GM19452 (cell line): Measurements from ENCODE around the gene FIBP.
A peak's percentile ranks its signal among the peaks of the same experiment; 100 is the strongest.
"Not testable (repeated sequence)": the region's sequence is repeated elsewhere in the genome, so short reads cannot be mapped to it uniquely, and the experiment has no call there.

Experiments
- ATAC-seq: cut with Tn5 transposase; IDR thresholded peaks from one replicate; pipeline ENCODE4 v1.9.1; 2021; ENCODE audit not compliant: unreplicated experiment

The FIBP gene

DNA sequence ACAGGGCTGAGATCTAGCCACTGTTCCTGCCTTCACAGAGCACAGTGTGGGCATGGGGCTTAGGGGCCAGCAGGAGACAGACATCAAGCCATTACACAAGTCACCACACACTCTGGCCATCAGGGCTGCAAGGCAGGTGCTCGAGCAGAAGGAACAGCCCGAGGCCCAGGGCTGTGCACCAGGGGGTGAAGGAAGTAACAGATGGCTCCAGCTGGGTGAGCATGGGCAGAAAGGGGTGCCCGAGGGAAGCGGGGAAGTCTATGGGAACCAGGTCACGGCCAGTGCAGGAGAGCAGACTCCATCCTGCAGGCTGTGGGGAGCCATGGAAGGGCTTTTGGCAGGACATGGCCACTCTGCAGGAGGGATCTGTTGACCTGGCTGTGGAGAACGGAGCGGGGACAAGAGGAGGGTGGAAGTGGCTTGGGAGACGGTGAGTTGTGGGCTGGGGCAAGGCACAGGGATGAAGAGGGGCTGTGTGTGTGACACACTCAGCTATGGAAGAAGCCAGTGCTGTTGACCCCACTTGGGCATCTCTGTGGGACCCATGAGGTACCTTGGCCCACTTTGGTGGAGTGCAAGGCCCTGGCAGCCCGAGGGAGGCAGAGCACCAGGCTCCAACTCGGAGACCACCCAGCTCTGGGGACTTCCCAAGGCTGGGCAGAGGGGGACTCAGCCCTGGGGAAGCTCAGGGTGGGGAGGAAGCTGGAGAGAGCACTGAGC is 27.0 kb upstream of the FIBP start:
- ATAC-seq, result no peak

DNA sequence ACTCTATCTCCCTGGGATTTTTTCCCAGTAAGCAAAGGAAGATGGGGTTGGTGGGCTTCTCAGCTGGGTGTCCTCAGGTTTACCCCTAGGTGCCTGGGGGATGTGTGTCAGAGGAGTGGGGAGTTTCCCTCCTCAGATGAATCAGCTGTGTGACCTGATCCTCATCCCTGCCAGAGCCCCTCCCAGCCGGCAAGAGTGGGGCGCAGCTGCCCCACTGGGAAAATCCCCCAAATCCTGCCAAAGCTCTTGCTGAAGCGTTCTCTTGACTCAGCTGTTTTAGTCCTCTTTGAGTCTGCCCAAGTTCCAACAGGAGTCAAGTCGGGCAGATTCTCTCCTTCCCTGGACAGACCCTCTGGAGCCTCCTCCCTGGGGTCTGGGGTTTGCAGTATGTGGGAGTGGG is 24.6 kb upstream of the FIBP start:
- ATAC-seq, result no peak

DNA sequence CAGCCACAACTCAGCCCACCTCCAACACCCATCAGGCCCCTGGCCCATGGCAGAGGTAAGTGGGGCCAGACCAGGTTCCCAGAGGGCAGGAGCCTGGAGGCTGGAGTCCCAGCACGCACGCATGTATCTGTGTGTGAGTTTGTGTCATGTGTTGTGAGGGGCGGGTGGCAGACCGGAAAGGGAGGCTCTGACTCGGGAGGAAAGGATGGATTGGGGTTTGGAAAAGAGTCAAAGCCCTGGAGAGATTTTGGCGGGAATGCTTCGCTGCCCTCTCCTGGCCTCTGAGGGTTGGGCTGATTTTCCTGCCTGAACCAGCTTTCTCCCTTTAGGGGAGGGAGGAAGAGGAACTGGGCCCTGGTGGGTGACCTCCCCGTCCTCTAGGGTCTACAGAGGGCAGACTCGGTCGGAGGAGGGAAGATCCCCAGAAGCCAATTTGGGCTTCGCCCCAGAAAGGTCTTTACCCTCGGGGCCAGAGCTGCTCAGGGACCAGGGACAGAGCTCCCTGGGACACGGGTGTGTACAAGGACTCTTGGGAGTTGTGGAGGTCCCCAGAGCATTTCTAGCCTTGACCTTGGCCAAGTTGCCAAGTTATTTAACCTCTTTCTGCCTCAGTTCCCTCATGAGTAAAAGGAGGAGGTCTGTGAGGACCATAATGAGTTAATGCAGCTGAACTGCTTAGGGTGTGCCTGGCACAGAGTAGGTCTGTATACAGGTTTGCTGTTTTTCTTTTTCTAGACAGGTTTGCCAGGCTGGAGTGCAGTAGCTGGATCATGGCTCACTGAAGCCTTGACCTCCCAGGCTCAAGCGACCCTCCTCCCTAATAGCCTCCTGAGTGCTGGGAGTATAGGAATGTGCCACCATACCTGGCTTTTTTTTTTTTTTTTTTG is 23.7 kb upstream of the FIBP start:
- no peak for ATAC-seq

DNA sequence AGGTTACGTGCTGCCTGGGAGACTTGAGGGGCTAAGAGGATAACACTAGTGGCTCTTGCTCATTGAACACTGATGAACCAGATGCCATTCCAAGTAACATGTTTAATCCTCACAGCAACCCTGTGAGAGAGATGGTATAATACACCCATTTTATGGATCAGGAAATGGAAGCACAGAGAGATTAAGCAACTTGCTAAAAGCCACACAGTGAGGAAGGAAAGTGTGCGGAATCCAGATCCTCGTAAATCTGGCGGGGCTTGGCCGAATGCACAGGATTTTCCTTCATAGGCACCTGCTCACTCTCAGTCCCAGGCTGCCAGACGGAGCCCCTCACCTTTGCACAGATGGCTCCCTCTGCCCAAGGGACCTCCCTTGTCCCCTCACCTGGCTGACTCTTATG is 19.6 kb upstream of the FIBP start:
- no peak for ATAC-seq

DNA sequence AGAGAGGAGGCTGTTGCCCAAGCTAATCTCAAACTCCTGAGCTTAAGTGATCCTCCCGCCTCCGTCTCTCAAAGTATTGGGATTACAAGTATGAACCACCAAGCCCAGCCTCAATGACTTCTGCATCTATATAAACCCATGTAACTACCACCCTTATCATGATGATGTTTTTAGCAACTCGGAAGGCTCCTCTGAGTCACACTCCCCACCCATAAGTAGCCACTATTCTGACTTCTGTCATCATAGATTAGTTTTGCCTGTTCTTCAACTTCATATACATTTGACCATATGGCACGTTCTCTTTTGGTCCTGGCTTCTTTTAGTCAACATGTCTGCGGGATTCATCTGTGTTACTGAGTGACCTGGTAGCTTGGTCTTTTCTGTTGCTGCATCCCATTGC is 18.3 kb upstream of the FIBP start:
- no peak for ATAC-seq

DNA sequence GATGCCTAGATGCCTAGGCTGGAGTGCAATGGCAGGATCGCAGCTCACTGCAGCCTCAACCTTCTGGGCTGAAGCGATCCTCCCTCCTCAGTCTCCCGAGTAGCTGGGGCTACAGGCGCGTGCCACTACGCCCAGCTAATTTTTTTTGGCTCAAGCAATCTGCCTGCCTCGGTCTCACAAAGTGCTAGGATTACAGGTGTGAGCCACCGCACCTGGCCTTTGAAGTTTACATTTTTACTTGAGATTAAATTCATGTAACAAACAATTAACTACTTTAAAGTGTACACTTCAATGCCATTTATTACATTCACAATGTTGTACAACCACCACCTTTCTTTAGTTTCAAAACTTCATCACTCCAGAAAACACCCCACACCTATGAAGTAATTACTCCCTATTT is 15.4 kb upstream of the FIBP start:
- no peak for ATAC-seq

DNA sequence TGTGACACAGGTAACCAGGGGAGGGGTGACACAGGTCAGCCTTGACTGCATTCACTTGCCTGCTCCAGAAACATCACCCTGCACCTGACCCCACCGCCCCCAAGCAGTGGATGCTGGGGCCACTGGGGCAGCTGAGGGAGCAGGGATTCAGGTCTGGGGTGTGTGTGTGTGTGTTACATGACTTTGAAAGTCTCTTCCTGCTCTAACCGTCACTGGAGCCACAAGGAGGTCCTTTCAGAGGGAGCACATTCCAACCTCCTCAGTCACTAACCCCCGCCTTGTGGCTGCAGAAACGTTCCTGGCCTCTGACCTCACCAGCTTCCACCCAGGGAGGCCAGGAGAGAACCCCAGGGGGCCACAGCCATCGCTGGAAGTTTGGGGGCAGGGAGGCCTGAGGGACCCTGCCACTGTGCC is 14.8 kb upstream of the FIBP start:
- ATAC-seq, result no peak

DNA sequence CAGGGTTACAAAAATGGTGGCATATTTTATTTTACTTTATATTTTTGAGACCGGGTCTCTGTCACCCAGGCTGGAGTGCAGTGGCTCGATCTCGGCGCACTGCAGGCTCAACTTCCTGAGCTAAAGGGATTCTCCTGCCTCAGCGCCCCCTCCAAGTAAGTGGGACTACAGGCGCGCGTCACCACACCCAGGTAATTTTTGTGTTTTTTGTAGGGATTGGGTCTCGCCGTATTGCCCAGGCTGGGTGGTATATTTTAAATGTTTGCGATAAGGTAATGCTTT is 12.6 kb upstream of the FIBP start:
- ATAC-seq, result no peak

DNA sequence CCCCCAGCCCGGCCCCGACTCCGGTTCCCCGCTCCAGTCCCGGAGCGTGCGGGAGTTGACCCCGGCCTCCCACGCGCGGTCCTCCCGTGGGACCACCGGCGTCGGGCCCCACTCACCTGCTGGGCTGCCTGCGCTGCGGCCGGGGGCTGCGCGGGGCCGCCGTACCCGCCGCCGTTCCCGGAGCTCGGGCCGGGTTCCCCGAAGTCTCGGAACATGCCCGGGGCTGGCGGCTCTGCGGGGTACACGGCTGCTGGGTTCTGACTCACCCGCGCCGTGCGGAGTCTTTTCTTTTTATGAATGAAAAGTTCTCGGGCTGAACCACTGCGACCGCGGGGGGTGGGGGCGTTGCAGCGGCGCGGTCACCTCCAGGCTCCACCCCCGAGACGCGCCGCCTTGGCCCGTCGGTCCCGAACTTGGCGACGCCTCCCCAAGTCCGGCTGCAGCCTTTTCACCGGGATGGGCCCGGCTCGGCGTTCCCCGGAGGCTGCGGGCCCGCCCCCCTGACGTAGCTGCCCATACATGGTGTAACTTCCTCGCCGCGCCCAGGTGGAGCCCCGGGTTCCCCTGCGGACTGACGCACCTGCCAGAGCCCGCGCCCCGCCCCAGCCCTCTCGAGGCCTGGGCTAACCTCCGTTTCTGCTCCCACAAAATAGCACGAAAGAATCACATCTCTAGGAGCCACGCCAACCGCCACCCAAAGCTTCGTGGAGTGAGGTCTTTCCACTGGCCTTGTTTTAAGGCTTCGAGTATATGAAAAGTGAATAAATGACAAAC is 12.0 kb upstream of the FIBP start, which contains the start of gene FOSL1:
Gene FOSL1, minus strand, starts transcription at position 264 of the 774 bp plus-strand sequence. Its CDS starts 49 bp downstream, at position 215.
- peak; percentile 76 for ATAC-seq

DNA sequence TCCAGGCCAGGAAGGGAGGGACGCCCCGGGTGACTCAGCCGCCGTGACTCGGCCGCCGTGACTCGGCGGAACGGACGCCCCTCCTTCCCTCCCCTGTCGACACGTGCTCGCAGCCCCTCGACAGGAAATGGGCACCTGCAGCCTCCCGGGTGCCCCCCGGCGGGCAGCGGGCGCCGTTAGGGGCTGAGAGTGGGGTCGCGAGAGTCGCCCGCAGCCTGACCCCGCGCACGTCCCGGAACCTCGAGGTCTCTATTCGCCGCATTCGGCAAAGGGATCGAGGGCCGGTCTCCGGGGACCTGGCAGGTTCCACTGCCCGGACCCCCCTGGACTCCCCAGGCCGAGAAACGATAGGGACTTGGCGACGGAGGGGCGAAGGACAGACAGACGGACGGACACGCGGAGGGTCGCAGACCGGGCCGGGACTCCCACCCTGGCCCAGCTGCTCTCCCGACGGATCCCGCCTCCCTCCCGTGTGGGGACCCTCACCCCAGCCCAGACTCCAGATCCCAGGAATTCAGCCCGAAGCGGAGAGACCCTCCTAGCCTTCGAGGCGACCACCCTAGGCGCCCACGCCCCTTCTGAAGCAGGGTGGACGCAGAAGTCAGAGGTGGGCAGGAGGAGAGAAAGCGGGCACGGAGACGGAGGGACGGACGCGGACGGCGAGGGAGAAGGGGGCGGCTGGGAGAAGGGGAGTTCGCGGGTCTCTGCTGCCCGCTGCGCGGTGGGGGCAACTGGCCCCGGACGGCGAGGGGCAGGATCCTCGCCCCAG is 11.3 kb upstream of the FIBP start:
- no peak for ATAC-seq

DNA sequence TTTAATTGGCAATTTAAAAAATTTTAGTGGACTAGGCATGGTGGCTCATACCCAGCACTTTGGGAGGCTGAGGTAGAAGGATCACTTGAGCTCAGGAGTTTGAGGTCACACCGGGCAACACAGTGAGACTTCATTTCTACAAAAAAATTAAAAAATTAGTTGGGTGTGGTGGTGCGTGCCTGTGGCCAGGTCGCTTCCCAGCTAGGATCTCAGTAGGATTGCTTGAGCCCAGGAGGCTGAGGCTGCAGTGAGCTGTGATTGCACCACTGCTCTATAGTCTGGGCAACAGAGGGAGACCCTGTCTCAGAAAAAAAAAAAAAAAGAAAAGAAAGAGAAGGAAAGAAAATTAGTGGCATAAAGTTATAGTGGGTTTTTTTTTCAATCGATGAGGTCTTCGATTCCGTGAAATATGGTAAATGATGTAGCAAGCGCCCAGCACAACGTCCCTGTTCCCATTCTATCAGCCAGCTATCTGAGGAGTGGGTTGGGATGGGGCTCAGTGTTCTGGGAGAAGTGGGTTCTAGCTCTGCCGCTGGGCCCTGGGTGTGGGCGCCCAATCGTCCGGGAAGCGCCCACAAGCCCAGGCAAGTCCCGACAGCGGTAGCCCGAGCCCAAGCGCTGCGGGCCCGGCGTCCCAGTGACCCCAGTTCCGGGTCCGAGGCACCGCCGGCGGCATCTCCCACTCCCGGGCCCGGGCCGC is 10.5 kb upstream of the FIBP start:
- ATAC-seq, result no peak

DNA sequence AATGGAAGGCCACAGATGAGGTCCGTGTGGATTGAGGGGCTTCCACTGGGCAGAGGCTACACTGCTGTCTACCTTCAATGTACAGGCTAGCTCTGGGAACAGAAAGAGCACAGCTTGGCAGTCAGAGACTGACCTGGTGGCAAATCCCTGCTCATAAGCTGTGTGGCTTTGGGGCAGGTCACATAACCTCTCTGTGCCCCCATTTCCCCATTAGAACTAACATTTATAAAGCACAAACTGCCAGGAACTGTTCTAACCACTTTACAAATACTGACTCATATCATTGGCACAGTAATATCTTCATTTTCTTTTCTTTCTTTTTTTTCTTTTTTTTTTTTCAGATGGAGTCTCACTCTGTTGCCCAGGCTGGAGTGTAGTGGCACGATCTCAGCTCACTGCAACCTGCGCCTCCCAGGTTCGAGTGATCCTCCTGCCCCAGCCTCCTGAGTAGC is 8.8 kb upstream of the FIBP start:
- ATAC-seq, result no peak

DNA sequence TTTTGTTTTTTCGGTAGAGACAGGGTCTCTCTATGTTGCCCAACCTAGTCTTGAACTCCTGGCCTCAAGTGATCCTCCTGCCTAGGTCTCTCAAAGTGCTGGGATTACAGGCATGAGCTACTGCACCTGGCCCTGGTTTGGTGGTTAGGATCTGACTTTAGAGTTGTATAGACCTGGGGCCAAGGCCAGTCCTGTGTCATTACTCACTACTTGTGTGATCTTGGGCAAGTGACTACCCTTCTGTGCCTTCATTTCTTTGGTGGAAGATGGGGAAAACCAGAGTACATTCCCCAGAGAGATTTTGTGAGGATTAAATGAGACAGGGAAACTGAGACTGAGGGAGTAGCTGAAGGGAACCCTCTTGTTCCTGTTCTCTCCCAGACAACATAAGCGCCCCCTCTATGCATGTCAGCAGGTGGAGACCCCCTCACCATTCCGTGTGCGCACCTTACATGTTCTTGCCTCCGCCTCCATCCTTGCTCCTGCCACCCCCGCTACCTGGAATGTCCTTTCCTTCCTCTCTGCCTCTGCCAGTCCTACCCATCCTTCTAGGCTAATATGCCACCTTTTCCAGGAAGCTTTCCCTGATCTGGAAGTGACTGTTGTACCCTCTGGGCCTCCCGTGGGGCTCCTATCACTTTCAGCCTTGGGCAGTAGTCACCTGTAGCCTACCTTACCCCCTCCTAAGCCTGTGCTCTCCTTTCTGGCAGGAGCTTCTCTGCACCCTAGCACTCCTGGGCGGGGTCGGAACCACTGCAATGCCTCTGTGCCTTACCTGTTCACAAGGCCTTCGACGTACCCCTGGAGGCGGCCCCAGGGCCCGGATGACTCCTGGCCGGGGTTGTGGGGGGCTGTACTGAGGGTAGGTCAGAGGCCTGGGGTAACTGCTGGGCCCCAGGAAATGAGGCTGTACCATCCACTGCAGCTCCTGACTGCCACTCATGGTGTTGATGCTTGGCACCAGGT is 8.0 kb upstream of the FIBP start:
- no peak for ATAC-seq

DNA sequence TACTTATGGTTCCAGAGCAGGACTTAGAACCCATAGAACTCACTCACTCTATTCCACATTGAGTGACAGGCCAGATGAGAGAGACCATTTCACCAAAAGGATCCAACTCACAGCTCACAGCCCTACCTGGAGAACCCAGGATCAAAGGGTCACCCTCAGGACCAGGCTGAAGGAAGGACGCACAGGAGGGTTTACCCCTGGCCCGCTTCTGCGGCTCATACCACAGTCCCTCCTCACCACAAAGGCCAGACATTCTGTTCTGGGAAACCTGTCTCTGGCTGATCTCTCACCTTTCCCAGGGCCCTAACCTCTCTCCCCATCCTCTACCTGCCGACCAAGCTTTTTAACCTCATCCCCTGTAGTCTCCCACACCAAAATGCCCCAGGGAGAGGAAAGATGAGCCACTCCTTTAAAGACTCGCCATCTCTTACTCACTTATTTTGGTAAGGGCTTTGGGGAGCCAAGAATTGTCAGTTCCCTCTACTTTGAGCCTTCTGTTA is 7.3 kb upstream of the FIBP start:
- ATAC-seq, result no peak

DNA sequence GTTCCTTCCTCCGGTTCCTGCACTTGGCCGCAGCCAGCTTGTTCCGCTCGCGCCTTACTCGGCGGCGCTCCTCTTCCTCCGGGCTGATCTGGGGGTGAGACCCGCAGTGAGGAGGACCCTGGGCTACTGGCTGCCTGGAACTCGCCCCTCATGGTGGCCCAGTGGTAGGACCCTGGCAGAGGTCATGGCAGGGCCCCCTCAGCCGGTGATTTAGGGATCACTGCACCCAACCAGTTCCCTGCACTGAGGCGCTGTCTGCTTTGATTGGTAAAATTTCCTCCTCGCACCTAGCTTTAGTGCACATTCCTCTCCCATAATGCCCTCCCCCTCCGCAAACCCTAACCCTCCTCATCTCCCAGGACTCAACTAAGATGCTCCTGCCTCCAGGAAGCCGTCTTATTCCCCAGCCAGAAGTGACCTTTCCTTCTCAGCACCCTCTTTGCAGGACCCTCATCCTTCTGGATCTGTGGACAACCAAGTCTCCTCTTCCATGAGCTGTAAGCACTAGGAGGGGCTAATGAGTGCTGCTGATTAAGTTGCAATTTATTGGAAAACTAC is 5.8 kb upstream of the FIBP start:
- ATAC-seq, result no peak

DNA sequence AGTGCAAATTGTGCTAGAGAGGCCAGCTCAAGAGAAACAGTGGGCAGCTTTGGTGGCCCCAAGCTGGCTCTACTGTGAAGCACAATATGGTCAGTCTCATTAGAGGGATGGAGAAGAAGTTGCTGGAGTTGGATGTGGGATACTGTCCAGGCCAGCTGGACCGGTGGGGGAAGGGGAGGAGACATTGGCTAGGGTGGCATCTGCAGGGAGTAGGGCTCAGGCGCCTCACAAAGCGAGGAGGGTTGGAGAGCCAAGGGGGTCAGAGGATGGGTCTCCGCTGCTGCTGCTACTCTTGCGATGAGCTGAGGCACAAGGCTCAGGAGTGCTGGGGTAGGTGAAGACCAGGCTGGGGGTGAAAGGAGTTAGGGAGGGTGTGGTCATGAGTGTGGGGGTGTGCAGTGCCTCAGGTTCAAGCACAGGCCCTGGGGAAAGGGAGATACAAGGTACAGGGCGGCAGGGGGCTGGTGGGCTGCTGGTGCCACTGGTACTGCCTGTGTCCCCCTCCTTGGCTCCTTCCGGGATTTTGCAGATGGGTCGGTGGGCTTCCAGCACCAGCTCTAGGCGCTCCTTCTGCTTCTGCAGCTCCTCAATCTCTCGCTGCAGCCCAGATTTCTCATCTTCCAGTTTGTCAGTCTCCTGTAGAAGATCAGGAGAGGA is 4.5 kb upstream of the FIBP start:
- ATAC-seq, result no peak

DNA sequence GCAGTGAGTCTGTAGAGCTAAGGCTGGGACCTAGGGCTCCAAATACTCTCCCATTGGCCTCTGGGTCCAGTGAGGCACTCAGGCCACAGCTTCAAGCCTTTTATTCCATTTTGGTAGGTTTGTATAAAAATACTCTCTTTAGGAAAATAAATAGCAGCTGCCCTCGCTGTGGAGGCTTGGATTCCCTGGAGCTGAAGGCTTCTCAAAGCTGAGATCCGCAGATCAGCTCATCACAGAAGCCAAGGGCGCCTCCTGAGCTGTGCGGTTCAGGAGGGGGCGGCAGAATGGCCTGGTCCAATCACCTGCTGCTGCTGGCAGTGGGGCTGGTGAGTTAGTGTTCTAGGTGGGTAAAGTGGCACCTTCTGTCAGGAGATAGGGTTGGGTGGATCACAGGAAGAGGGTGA is 3.9 kb upstream of the FIBP start:
- ATAC-seq, result not testable (repeated sequence)
